A549 (cell line): ENCODE results near the gene ATP9A.

Experiments
- CEBPB ChIP-seq, 2 experiments: fragments of >200 bp in 1 of 2; sonication (Bioruptor Twin) in 1 of 2; formaldehyde crosslinking in 1 of 2; IDR thresholded peaks; 2 replicates each; pipeline ENCODE4 v1.6.1; 2012 to 2016
- CTCF ChIP-seq: fragments of >200 bp; sonication (Bioruptor Twin); formaldehyde crosslinking; IDR thresholded peaks from 3 replicates; pipeline ENCODE4 v1.5.1; 2016
- EP300 ChIP-seq, 2 experiments: fragments of >200 bp; sonication (Bioruptor Twin); formaldehyde crosslinking; IDR thresholded peaks; 2 replicates in 1 of 2; 3 replicates in 1 of 2; pipeline ENCODE4 v1.6.1; 2016 to 2017
- HDAC2 ChIP-seq: fragments of 200-600 bp; sonication (generic); IDR thresholded peaks from 2 replicates; pipeline ENCODE4 v1.6.1; 2016
- HMGXB4 ChIP-seq: fragments of 250-450 bp; sonication (Bioruptor Pico); IDR thresholded peaks from 2 replicates; pipeline ENCODE4 v1.5.0; 2021; ENCODE audit warnings: mild to moderate bottlenecking, moderate library complexity, borderline replicate concordance
- JUN ChIP-seq, 2 experiments: fragments of >200 bp; sonication (Bioruptor Twin); formaldehyde crosslinking; IDR thresholded peaks; 2 replicates in 1 of 2; 3 replicates in 1 of 2; pipeline ENCODE4 v1.6.1; 2016 to 2017
- MAFK ChIP-seq: fragments of 450-650 bp; IDR thresholded peaks from 2 replicates; pipeline ENCODE4 v1.6.1; 2014; ENCODE audit not compliant: partially characterized antibody
- PBX3 ChIP-seq: IDR thresholded peaks from 2 replicates; pipeline ENCODE4 v1.6.1; 2012
- PHF8 ChIP-seq: fragments of 200-600 bp; sonication (generic); IDR thresholded peaks from 2 replicates; pipeline ENCODE4 v1.6.1; 2016; ENCODE audit warnings: low read depth, mild to moderate bottlenecking, antibody characterized with exemption, moderate library complexity, borderline replicate concordance
- POLR2A ChIP-seq: IDR thresholded peaks from 2 replicates; pipeline ENCODE4 v1.6.1; 2012; ENCODE audit warnings: mild to moderate bottlenecking, low read length
- RAD21 ChIP-seq, 2 experiments: fragments of >200 bp in 1 of 2; sonication (Bioruptor Twin) in 1 of 2; formaldehyde crosslinking in 1 of 2; IDR thresholded peaks in 1 of 2; conservative IDR thresholded peaks in 1 of 2; 2 replicates in 1 of 2; 3 replicates in 1 of 2; pipeline ENCODE4 v1.6.1; 2012 to 2018; ENCODE audit warnings: inconsistent platforms in 1 of 2
- RNF2 ChIP-seq: fragments of 200-600 bp; sonication (generic); IDR thresholded peaks from 2 replicates; pipeline ENCODE4 v1.6.1; 2016; ENCODE audit warnings: low read depth, mild to moderate bottlenecking, antibody characterized with exemption, moderate library complexity, borderline replicate concordance
- USF2 ChIP-seq: fragments of 450-650 bp; IDR thresholded peaks from 2 replicates; pipeline ENCODE4 v1.6.1; 2014; ENCODE audit warnings: antibody characterized with exemption
- ZNF302 ChIP-seq: fragments of 250-450 bp; sonication (Bioruptor Pico); IDR thresholded peaks from 2 replicates; pipeline ENCODE4 v1.9.0; 2021; ENCODE audit warnings: inconsistent platforms, mild to moderate bottlenecking, moderate library complexity

GRCh38 chr20:51639206-51639832 lies 128.9 kb downstream of the ATP9A start:
- peak; percentile 92 for TF ChIP-seq CTCF
- TF ChIP-seq PHF8, result no peak
- no peak for TF ChIP-seq ZNF302 (CRISPR knock-in tag)
- no peak for TF ChIP-seq POLR2A
- TF ChIP-seq HMGXB4, result no peak
- TF ChIP-seq RNF2, result no peak
- TF ChIP-seq JUN (IDR thresholded peaks at IDR 0.05), result no peak
- TF ChIP-seq EP300 (IDR thresholded peaks at IDR 0.05), result no peak
- TF ChIP-seq USF2, result no peak
- TF ChIP-seq PBX3, result no peak
- peak; percentile 97 to 98 for TF ChIP-seq RAD21 (conservative IDR thresholded peaks at IDR 0.05 in 1 of 2, IDR thresholded peaks at IDR 0.05 in 1 of 2)
- TF ChIP-seq MAFK, result no peak
- no peak for TF ChIP-seq CEBPB (IDR thresholded peaks at IDR 0.05)
- no peak for TF ChIP-seq HDAC2
